ENCODE results near the gene GATAD2A.
"Not testable (repeated sequence)": the region's sequence is repeated elsewhere in the genome, so short reads cannot be mapped to it uniquely, and the experiment has no call there.

Gene GATAD2A

GRCh38 chr19:19468424-19469050 lies 63.1 kb downstream of the GATAD2A start:
- no peak for DNase-seq

GRCh38 chr19:19470579-19470978 lies 65.1 kb downstream of the GATAD2A start:
- no peak for DNase-seq

GRCh38 chr19:19471682-19472081 lies 66.2 kb downstream of the GATAD2A start:
- DNase-seq, result no peak

GRCh38 chr19:19472106-19472505 lies 66.6 kb downstream of the GATAD2A start:
- DNase-seq, result not testable (repeated sequence)

- DNase-seq, result no peak
Measured at GRCh38 chr19:19475015-19475765, 69.7 kb downstream of the GATAD2A start.

- DNase-seq, result no peak
Measured at GRCh38 chr19:19475849-19476828, 70.7 kb downstream of the GATAD2A start.

- DNase-seq, result no peak
Measured at GRCh38 chr19:19477705-19478383, 72.4 kb downstream of the GATAD2A start.

- no peak for DNase-seq
Measured at GRCh38 chr19:19480688-19481087, 75.2 kb downstream of the GATAD2A start.

- DNase-seq, result no peak
Measured at GRCh38 chr19:19482809-19483596, 77.5 kb downstream of the GATAD2A start.

GRCh38 chr19:19485161-19485997 lies 79.9 kb downstream of the GATAD2A start:
- no peak for DNase-seq

- no peak for DNase-seq
Measured at GRCh38 chr19:19485998-19486290, 80.5 kb downstream of the GATAD2A start.

- no peak for DNase-seq
Measured at GRCh38 chr19:19486343-19487076, 81.0 kb downstream of the GATAD2A start.

- no peak for DNase-seq
Measured at GRCh38 chr19:19487077-19487949, 81.8 kb downstream of the GATAD2A start.

GRCh38 chr19:19487950-19488874 lies 82.7 kb downstream of the GATAD2A start:
- DNase-seq, result no peak

- peak; percentile 95 for DNase-seq
Measured at GRCh38 chr19:19488875-19489690, 83.6 kb downstream of the GATAD2A start.

- no peak for DNase-seq
Measured at GRCh38 chr19:19489804-19490204, 84.3 kb downstream of the GATAD2A start.

Data from CD4-positive, alpha-beta T cell treated with Interleukin-15 for 1 hour (primary cell).